Smooth muscle cell (in vitro differentiated cells): ENCODE data around the gene RALY. TPM values are rescaled to one million over a fixed set of nuclear protein-coding genes. Genes with fewer than 3 reads are reported as not detected.

Experiments used
- DNase-seq: peaks from one replicate; lab custom pipeline; 2025; ENCODE audit not compliant: unreplicated experiment; lab: John Stamatoyannopoulos, UW
- H2AFZ ChIP-seq: fragments of 200-600 bp; sonication (generic); 2 replicates; pipeline ENCODE4 v1.6.0; 2016; ENCODE audit warnings: antibody characterized with exemption, low read depth, mild to moderate bottlenecking
- H3F3A ChIP-seq: fragments of 200-600 bp; sonication (generic); 2 replicates; pipeline ENCODE4 v1.6.0; 2017; ENCODE audit warnings: antibody characterized with exemption, low read depth
- H3K27ac ChIP-seq: fragments of 200-600 bp; sonication (generic); 2 replicates; pipeline ENCODE4 v1.5.1; 2016; ENCODE audit warnings: low read depth, mild to moderate bottlenecking
- H3K27me3 ChIP-seq: fragments of 200-600 bp; sonication (generic); 2 replicates; pipeline ENCODE4 v1.6.1; 2016; ENCODE audit warnings: low read depth, mild to moderate bottlenecking
- H3K36me3 ChIP-seq: fragments of 200-600 bp; sonication (generic); 2 replicates; pipeline ENCODE4 v1.5.1; 2016; ENCODE audit warnings: low read depth
- H3K4me1 ChIP-seq: fragments of 200-600 bp; sonication (generic); 2 replicates; pipeline ENCODE4 v1.5.1; 2016; ENCODE audit warnings: low read depth
- H3K4me2 ChIP-seq: fragments of 200-600 bp; sonication (generic); 2 replicates; pipeline ENCODE4 v1.6.0; 2016; ENCODE audit warnings: mild to moderate bottlenecking
- H3K4me3 ChIP-seq: fragments of 200-600 bp; sonication (generic); 2 replicates; pipeline ENCODE4 v1.5.1; 2016; ENCODE audit warnings: mild to moderate bottlenecking
- H3K79me2 ChIP-seq: fragments of 200-600 bp; sonication (generic); 2 replicates; pipeline ENCODE4 v1.6.0; 2016; ENCODE audit warnings: low read depth, mild to moderate bottlenecking
- H3K9ac ChIP-seq: fragments of 200-600 bp; sonication (generic); 2 replicates; pipeline ENCODE4 v1.6.0; 2016; ENCODE audit warnings: low read depth
- H3K9me3 ChIP-seq: fragments of 200-600 bp; sonication (generic); replicated peaks from 2 replicates; pipeline ENCODE4 v1.5.1; 2016; ENCODE audit warnings: low read depth
- H4K20me1 ChIP-seq: fragments of 200-600 bp; sonication (generic); 2 replicates; pipeline ENCODE4 v1.6.0; 2016; ENCODE audit warnings: low read depth
- WGBS: methylation state at CpG from one replicate; pipeline ENCODE4 v1.1.7; 2016; ENCODE audit warnings: low lambda C conversion rate; 5-methylcytosine and 5-hydroxymethylcytosine counted together
- polyA plus RNA-seq: library from polyadenylated mRNA; unstranded; fragments of >200 nt; fragmentation: Nextera tagmentation; extraction: Ambion mirVana; gene quantifications from 2 replicates; pipeline ENCODE4 v1.2.1, GENCODE V29; 2016
- total RNA-seq: library from RNA; depleted of rRNA; stranded (reverse); fragments of >200 nt; gene quantifications from 2 replicates; pipeline ENCODE4 v1.2.3, GENCODE V29; 2014
- TF ChIP-seq, protein P1 (sequence below): fragments of 200-600 bp; sonication (generic); IDR thresholded peaks from 2 replicates; pipeline ENCODE4 v1.5.1; 2017; ENCODE audit warnings: borderline replicate concordance, mild to moderate bottlenecking, antibody characterized with exemption; ENCODE audit not compliant: insufficient read depth, poor library complexity, severe bottlenecking

Gene RALY
- total and polyA plus RNA-seq, 2 experiments from 2014 or later, result 99.7 to 218 TPM

DNA sequence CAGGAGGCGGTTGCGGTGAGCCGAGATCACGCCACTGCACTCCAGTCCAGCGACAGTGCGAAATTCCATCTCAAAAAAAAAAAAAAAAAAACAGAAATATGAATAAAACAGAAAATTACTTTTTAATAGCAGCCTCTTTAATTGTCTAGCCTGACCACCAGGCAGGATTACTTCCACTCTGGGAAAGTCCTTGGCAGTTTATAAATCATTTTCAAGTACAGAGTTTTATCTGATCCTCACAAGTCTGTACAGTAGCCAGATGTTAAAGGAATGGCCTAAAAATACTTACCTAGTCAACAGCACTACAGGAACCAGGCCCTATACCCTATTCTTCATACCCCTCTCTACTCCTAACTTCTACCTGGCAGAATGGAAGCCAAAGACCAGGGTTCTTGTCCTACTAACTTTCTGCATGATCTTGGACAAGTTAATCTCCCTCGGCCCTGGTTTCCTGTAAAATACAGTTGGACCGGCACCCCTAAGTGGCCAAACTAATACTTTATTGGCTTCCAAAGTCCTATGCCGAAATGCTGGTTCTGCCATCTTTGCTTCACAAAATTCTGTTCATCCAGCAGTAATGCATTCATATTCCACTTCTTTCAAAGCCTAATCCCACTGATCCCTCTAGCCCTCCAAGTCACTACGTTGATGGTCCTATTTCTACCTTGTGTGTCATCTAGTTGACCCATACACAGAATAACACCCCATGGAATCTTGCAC lies 116.5 kb downstream of the RALY start:
- Histone ChIP-seq H3K4me2 (peak overlapping the region; percentile 95), H3K36me3 (peaks cover 11% of the 10 kb centered on the region), H3K79me2 (peaks cover 66% of the 10 kb centered on the region), H3K4me1 (peaks cover 17% of the 10 kb centered on the region), H3K27me3 (no peaks in the 10 kb centered on the region), H4K20me1 (peaks cover 64% of the 10 kb centered on the region), H3K27ac (peak overlapping the region; percentile 91), H2AFZ (no peak overlapping the region), H3F3A (peaks cover 1% of the 10 kb centered on the region), H3K4me3 (peak overlapping the region; percentile 78), H3K9me3 (no peaks in the 10 kb centered on the region), H3K9ac (peak overlapping the region; percentile 98)
- 72% methylated on average over 10 of the region's 10 CpGs for WGBS
- DNase-seq, result no peak
- TF ChIP-seq, protein P1, sequence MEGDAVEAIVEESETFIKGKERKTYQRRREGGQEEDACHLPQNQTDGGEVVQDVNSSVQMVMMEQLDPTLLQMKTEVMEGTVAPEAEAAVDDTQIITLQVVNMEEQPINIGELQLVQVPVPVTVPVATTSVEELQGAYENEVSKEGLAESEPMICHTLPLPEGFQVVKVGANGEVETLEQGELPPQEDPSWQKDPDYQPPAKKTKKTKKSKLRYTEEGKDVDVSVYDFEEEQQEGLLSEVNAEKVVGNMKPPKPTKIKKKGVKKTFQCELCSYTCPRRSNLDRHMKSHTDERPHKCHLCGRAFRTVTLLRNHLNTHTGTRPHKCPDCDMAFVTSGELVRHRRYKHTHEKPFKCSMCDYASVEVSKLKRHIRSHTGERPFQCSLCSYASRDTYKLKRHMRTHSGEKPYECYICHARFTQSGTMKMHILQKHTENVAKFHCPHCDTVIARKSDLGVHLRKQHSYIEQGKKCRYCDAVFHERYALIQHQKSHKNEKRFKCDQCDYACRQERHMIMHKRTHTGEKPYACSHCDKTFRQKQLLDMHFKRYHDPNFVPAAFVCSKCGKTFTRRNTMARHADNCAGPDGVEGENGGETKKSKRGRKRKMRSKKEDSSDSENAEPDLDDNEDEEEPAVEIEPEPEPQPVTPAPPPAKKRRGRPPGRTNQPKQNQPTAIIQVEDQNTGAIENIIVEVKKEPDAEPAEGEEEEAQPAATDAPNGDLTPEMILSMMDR, result no peak

DNA sequence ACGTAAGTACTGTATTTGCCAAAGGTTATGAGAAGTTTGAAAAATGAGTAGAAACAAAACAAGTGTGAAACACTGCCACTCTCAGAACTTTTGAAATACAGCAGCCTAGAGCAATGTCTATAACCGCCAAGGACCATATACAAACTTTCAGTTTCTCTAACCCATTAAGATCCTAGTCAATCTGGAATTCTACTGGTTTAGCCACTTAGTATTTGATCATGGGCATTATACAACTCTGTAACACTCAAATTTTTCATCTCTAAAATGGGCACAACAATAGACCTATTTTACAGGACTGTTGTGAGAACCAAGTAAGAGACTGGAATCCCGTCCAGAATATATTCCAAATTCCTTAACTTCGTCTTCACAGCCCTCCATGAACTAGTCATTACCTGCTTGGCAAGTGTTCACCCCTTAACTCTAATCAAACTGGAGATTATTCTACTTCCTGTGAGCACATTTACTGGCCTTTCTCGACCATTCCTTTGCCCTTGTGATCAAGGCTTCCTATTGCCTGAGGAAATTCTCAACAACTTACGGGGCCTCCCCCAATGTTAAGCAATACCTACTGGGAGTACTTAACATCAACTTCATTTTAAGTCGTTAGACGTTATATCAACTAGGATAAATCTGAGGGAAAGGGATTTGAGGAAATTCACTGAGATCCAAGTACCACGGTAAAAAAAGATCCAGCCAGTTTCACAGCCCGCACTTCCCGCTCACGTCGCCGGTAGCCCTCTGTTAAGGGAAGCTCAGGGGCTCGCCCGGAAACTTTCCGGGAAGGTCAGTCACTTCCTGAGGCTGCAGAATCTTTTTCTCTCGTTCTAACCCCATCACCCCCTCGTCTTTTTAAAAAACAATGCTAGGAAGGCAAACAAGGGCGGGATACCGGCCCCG lies 117.3 kb downstream of the RALY start:
- no peaks in the 10 kb centered on the region for H3K9me3 ChIP-seq
- H3K79me2 ChIP-seq, result peaks cover 58% of the 10 kb centered on the region
- peaks cover 17% of the 10 kb centered on the region for H3K4me1 ChIP-seq
- H2AFZ ChIP-seq, result no peak overlapping the region
- WGBS, result 6% methylated on average over 22 of the region's 22 CpGs
- peak overlapping the region; percentile 95 for H3K4me2 ChIP-seq
- DNase-seq, result no peak
- no peaks in the 10 kb centered on the region for H3K27me3 ChIP-seq
- H3K9ac ChIP-seq, result peak overlapping the region; percentile 98
- peaks cover 56% of the 10 kb centered on the region for H4K20me1 ChIP-seq
- H3K36me3 ChIP-seq, result peaks cover 5% of the 10 kb centered on the region
- peak overlapping the region; percentile 91 for H3K27ac ChIP-seq
- H3K4me3 ChIP-seq, result peak overlapping the region; percentile 78
- H3F3A ChIP-seq, result no peaks in the 10 kb centered on the region
- TF ChIP-seq, protein P1, result no peak

DNA sequence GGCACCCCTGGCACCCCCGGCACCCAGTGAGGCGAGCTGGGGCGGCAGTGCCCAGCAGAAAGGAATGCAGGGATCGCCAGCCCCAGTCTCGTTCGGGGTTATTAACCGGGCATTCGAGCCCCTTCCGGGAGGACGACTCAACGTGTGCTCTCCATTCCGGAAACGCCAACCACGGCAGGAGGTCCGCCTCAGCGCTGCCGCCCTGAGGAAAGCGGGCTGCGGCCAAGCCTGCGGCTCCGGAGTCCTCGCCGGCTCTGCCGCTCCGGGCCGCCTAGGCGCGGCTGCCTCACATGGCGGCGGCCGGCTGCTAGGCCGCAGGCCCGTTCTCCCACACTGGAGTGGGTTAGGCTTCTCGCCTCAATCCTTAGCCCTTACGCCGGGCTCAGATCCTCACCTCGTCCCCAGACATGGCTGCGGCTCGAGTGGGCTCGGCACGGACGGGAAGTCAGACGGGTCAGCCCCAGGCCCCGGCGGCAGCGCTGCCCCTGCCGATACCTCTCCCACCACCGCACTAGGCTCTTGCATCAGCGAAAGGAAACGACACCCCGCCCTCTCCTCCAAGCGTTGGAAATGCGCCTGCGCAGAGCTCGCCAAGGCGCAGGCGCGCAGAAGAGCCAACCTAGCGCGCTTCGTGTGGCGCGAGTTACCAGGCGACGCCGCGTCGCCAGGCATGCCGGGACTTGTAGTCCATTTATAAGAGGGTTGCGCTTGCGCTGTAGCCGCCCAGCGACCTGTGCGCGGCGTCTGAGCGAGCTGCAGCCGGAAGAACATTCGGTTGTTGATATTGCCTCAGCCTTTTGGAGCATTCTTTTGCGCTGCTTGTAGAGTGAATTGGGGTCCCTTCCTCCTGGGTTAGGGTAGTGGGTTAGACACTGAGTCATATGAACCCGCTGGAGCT lies 118.2 kb downstream of the RALY start, which contains the start of gene EIF2S2:
Gene EIF2S2, minus strand, starts transcription at position 542 of the 898 bp plus-strand sequence. Its CDS starts 133 bp downstream, at position 409.
- TF ChIP-seq, protein P1, result no peak
- H3K9me3 ChIP-seq, result no peaks in the 10 kb centered on the region
- H3K4me3 ChIP-seq, result peak within 1 kb of the TSS; percentile 78
- DNase-seq, result peak; percentile 84
- peaks cover 5% of the 10 kb centered on the region for H3K36me3 ChIP-seq
- peaks cover 46% of the 10 kb centered on the region for H4K20me1 ChIP-seq
- 1% methylated on average over 71 of the region's 81 CpGs for WGBS
- H3F3A ChIP-seq, result no peaks in the 10 kb centered on the region
- H3K4me2 ChIP-seq, result peak within 1 kb of the TSS; percentile 95
- H3K79me2 ChIP-seq, result peaks cover 49% of the 10 kb centered on the region
- peaks cover 17% of the 10 kb centered on the region for H3K4me1 ChIP-seq
- H3K9ac ChIP-seq, result peak within 1 kb of the TSS; percentile 98
- H3K27ac ChIP-seq, result peak within 1 kb of the TSS; percentile 91
- H3K27me3 ChIP-seq, result no peaks in the 10 kb centered on the region
- H2AFZ ChIP-seq, result peak within 1 kb of the TSS; percentile 93
